PC-3 (cell line): ENCODE results near the gene SERPINB13. TPM values are rescaled to one million over a fixed set of nuclear protein-coding genes. Genes with fewer than 3 reads are reported as not detected.
"Not testable (repeated sequence)": the region's sequence is repeated elsewhere in the genome, so short reads cannot be mapped to it uniquely, and the experiment has no call there.

Experiments used
- ATAC-seq: fragments of 200-7000 bp; cut with Tn5 transposase; 2 replicates; pipeline ENCODE4 v1.9.1; 2020; ENCODE audit warnings: mild to moderate bottlenecking, moderate library complexity
- BruUV-seq: library from RNA; stranded (reverse); fragments of 400-500 nt; replicated peaks from 2 replicates; lab custom pipeline; 2021; lab: Mats Ljungman, UMichigan
- CTCF ChIA-PET: fragments of 300-600 bp; sonication (Branson Sonifier 250); formaldehyde crosslinking; loops from one replicate; lab custom pipeline; 2022; ENCODE audit warnings: antibody characterized with exemption; lab: Charles Lee
- POLR2A ChIA-PET: fragments of 300-600 bp; sonication (Branson Sonifier 250); formaldehyde crosslinking; loops from one replicate; lab custom pipeline; 2022; ENCODE audit warnings: antibody characterized with exemption; ENCODE audit not compliant: unreplicated experiment; lab: Charles Lee
- DNase-seq: peaks from one replicate; pipeline ENCODE4 v3.0.0-alpha.2; 2015
- H2AFZ ChIP-seq: fragments of 300-600 bp; sonication (generic); 2 replicates; pipeline ENCODE4 v1.6.0; 2016; ENCODE audit warnings: antibody characterized with exemption, low read length
- H3F3A ChIP-seq: fragments of 300-600 bp; sonication (generic); one replicate; pipeline ENCODE4 v1.6.0; 2017; ENCODE audit warnings: antibody characterized with exemption, low read length, control low read depth, mild to moderate bottlenecking; ENCODE audit not compliant: unreplicated experiment
- H3K27ac ChIP-seq: fragments of 300-600 bp; sonication (generic); 2 replicates; pipeline ENCODE4 v1.5.1; 2016; ENCODE audit warnings: mild to moderate bottlenecking, low read length
- H3K27me3 ChIP-seq: fragments of 300-600 bp; sonication (generic); 2 replicates; pipeline ENCODE4 v1.6.1; 2016; ENCODE audit warnings: low read length, mixed read lengths
- H3K36me3 ChIP-seq: fragments of 300-600 bp; sonication (generic); 2 replicates; pipeline ENCODE4 v1.6.1; 2016; ENCODE audit warnings: low read depth, mixed run types, low read length, mixed read lengths
- H3K4me1 ChIP-seq: fragments of 300-600 bp; sonication (generic); 2 replicates; pipeline ENCODE4 v1.5.1; 2016; ENCODE audit warnings: low read length; ENCODE audit not compliant: insufficient read depth
- H3K4me2 ChIP-seq: fragments of 300-600 bp; sonication (generic); 2 replicates; pipeline ENCODE4 v1.6.0; 2016; ENCODE audit warnings: low read length
- H3K4me3 ChIP-seq: fragments of 300-600 bp; sonication (generic); 2 replicates; pipeline ENCODE4 v1.5.1; 2016; ENCODE audit warnings: mild to moderate bottlenecking, low read length, mixed read lengths
- H3K79me2 ChIP-seq: fragments of 300-600 bp; sonication (generic); 2 replicates; pipeline ENCODE4 v1.6.1; 2017; ENCODE audit warnings: low read length, mixed read lengths
- H3K9ac ChIP-seq: fragments of 300-600 bp; sonication (generic); 2 replicates; pipeline ENCODE4 v1.6.0; 2016; ENCODE audit warnings: mild to moderate bottlenecking, low read length
- H3K9me2 ChIP-seq: fragments of 300-600 bp; sonication (generic); replicated peaks from 2 replicates; pipeline ENCODE4 v1.6.1; 2016; ENCODE audit warnings: mixed run types, low read length, mixed read lengths
- H3K9me3 ChIP-seq: fragments of 300-600 bp; sonication (generic); 2 replicates; pipeline ENCODE4 v1.6.1; 2016; ENCODE audit warnings: low read length, mixed read lengths
- H4K20me1 ChIP-seq: fragments of 300-600 bp; sonication (generic); 2 replicates; pipeline ENCODE4 v1.6.1; 2016; ENCODE audit warnings: low read length, mixed read lengths
- CTCF ChIP-seq: fragments of 300-600 bp; sonication (generic); conservative IDR thresholded peaks from 2 replicates; pipeline ENCODE4 v1.5.1; 2017; ENCODE audit warnings: antibody characterized with exemption, low read depth, mild to moderate bottlenecking, low read length
- EZH2 ChIP-seq: fragments of 300-600 bp; sonication (generic); IDR thresholded peaks from one replicate; pipeline ENCODE4 v1.6.1; 2017; ENCODE audit warnings: antibody characterized with exemption, mild to moderate bottlenecking, low read length; ENCODE audit not compliant: unreplicated experiment
- EZH2phosphoT487 ChIP-seq: fragments of 300-600 bp; sonication (generic); IDR thresholded peaks from 2 replicates; pipeline ENCODE4 v1.6.1; 2018; ENCODE audit warnings: mild to moderate bottlenecking, antibody characterized with exemption, low read length, borderline replicate concordance
- intact Hi-C: fragments of 100-400 bp; cut with micrococcal nuclease; formaldehyde crosslinking; loops from 2 replicates; pipeline ENCODE4 v1.9.0; 2023
- total RNA-seq: library from RNA; depleted of rRNA; stranded (reverse); fragments of >200 nt; gene quantifications from 2 replicates; pipeline ENCODE4 v1.2.3, GENCODE V29; 2014

Gene SERPINB13
- total RNA-seq, 1 experiment from 2014 or later = not detected

GRCh38 chr18:63637703-63638102 is 50.6 kb downstream of the SERPINB13 start:
- TF ChIP-seq EZH2phosphoT487 (no peak), CTCF (no peak), EZH2 (no peak)
- H3K4me1 ChIP-seq = peaks cover 26% of the 10 kb centered on the region
- DNase-seq = no peak
- H3F3A ChIP-seq = peaks cover 4% of the 10 kb centered on the region
- H3K9me3 ChIP-seq = peaks cover 12% of the 10 kb centered on the region
- ATAC-seq = no peak
- no peaks in the 10 kb centered on the region; the same call in 1 of the 2 replicates for H3K36me3 ChIP-seq
- no peak overlapping the region for H3K27ac ChIP-seq
- H2AFZ ChIP-seq = no peak overlapping the region
- no TSS peak for BruUV-seq
- no peaks in the 10 kb centered on the region for H3K27me3 ChIP-seq
- no peaks in the 10 kb centered on the region for H3K79me2 ChIP-seq
- H4K20me1 ChIP-seq = no peaks in the 10 kb centered on the region
- H3K4me2 ChIP-seq = no peak overlapping the region
- POLR2A ChIA-PET = no interaction called here
- H3K9me2 ChIP-seq = no peaks in the 10 kb centered on the region
- intact Hi-C loops = no loop called here
- CTCF ChIA-PET = no interaction called here
- H3K4me3 ChIP-seq = no peak overlapping the region
- no peak overlapping the region for H3K9ac ChIP-seq

- H3K27ac ChIP-seq = peak overlapping the region; percentile 93
- CTCF ChIA-PET, H3F3A ChIP-seq, H3K9me3 ChIP-seq, H2AFZ ChIP-seq, H4K20me1 ChIP-seq, BruUV-seq, H3K36me3 ChIP-seq, H3K27me3 ChIP-seq, H3K9me2 ChIP-seq, intact Hi-C loops, H3K4me3 ChIP-seq, H3K79me2 ChIP-seq: not testable (repeated sequence)
- peak overlapping the region; percentile 42 for H3K4me2 ChIP-seq
- peak overlapping the region; percentile 81 for H3K9ac ChIP-seq
- POLR2A ChIA-PET = interaction anchor here (0.6 kb wide), 1 partner anchor 850 kb away, joined by 4 read pairs; no protein-coding TSS in a partner anchor
- H3K4me1 ChIP-seq = peaks cover 26% of the 10 kb centered on the region
- ATAC-seq = peak; percentile 89
- DNase-seq = peak; percentile 60
Observed at GRCh38 chr18:63641157-63641680, 54.1 kb downstream of the SERPINB13 start.

- H3K4me2 ChIP-seq, CTCF ChIA-PET, H3K79me2 ChIP-seq, H3K4me3 ChIP-seq, ATAC-seq, H2AFZ ChIP-seq, BruUV-seq, H3K9ac ChIP-seq, DNase-seq, H3K27me3 ChIP-seq, H3K27ac ChIP-seq, intact Hi-C loops, POLR2A ChIA-PET, H3K36me3 ChIP-seq, H3K9me2 ChIP-seq, H4K20me1 ChIP-seq, H3K9me3 ChIP-seq, H3F3A ChIP-seq: not testable (repeated sequence)
- H3K4me1 ChIP-seq = peaks cover 26% of the 10 kb centered on the region
Observed at GRCh38 chr18:63642668-63643356, 55.7 kb downstream of the SERPINB13 start.

- peaks cover 23% of the 10 kb centered on the region for H3K4me1 ChIP-seq
- BruUV-seq, ATAC-seq, H3K9ac ChIP-seq, CTCF ChIA-PET, H3K9me3 ChIP-seq, POLR2A ChIA-PET, H2AFZ ChIP-seq, H3F3A ChIP-seq, intact Hi-C loops, H3K36me3 ChIP-seq, H3K27ac ChIP-seq, H3K9me2 ChIP-seq, H3K79me2 ChIP-seq, H3K4me3 ChIP-seq, H4K20me1 ChIP-seq, DNase-seq, H3K27me3 ChIP-seq, H3K4me2 ChIP-seq: not testable (repeated sequence)
Observed at GRCh38 chr18:63644142-63644541, 57.0 kb downstream of the SERPINB13 start, which contains the start of gene SERPINB4. SERPINB4 (minus strand) TSS chr18:63644256; CDS start chr18:63643577, 679 bp downstream.

GRCh38 chr18:63644694-63645093 is 57.6 kb downstream of the SERPINB13 start:
- H3K79me2 ChIP-seq, H3K4me2 ChIP-seq, H2AFZ ChIP-seq, intact Hi-C loops, ATAC-seq, H3K36me3 ChIP-seq, DNase-seq, H3K9me2 ChIP-seq, H3K4me3 ChIP-seq, H3K9me3 ChIP-seq, CTCF ChIA-PET, H3K27ac ChIP-seq, BruUV-seq, H3F3A ChIP-seq, H3K9ac ChIP-seq, H3K27me3 ChIP-seq, POLR2A ChIA-PET, H4K20me1 ChIP-seq: not testable (repeated sequence)
- peaks cover 21% of the 10 kb centered on the region for H3K4me1 ChIP-seq
